HG03521 (cell line): Measurements from ENCODE around the gene PSMB11.

Experiments
- ATAC-seq: cut with Tn5 transposase; IDR thresholded peaks from one replicate; pipeline ENCODE4 v1.9.1; 2021; ENCODE audit warnings: mild to moderate bottlenecking, moderate library complexity; ENCODE audit not compliant: unreplicated experiment

PSMB11 gene

DNA sequence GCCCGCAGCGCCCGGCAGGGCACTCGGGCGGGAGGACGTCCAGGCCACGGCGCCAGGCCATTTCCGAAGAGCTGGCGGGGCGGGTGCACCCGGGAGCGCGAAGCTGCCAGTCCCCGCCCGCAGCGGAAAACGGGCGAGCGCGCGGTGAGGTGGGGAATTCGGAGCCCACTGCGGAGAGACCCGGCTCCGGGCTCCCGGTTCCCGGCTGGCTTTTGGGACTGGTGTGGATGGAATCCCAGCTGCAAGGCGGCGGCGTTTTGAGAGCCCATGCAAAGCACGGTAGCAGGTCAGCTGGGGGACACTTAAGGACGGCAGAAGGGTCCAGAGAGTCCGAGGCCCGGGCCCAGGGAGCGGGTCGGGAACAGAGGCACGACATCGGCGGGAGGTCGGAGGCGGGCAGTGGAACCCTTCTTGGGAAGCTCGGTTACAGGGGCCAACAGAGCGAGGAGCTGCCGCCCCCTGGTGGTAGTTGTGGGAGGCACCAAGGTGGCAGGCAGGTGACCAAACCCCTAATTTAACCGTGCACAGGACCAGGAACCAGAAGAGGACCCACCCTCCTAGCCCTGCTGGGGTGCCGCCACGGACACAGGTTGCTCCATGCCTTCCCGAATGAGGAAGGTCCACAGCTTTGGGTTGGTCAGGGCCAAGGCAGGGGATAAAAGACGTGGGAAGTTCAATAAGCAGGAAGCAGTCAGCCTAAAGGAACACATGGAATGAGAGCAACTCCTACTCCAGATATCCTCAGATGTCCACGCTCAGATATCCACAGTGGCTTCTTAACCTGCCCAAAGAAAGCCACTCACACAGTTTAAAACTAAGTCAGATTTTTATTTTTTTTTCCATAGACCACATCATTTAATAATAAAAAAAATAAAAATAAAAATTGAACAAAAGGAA is 16.0 kb downstream of the PSMB11 start:
- peak; percentile 50 for ATAC-seq

DNA sequence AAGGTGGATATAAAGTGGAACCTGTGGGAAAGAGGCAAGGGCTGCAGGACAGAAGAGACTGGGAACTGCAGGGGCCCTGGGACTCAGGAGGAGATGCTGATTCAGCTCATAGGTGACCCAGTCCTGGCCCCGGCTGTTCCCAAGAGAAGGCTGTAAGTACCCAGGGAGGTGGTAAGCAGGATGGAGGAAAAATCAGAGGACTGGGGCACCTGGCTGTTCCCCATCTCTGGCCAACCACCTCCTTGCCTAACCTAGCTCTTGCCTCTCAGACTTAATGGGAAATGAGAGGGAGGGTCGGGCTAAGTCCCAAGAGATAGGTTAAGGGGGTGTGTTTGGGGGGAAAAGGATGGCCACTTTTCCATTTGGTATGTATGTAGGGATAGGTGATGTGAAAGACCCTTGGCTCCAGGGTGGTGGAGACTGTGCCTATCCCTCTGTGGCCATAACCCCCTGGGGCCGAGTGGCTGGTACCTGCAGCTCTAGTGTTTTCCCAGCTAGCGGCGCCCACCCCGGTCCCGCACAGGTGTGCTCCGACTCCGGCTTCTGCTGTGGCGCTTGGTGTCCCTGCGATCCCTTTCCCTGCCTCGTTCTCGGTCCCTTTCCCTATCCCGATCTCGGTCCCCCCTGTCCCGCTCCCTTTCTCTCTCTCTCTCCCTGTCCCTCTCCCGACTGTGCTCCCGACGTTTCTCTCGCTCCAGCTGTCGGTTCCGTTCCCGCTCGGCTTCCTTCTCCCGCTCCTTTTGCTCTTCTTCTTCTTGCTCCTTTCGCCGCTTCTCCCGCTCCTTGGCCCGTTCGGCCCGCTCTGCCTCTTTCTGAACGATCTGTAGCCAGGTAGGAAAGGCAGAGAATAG is 16.9 kb downstream of the PSMB11 start:
- ATAC-seq, result no peak

DNA sequence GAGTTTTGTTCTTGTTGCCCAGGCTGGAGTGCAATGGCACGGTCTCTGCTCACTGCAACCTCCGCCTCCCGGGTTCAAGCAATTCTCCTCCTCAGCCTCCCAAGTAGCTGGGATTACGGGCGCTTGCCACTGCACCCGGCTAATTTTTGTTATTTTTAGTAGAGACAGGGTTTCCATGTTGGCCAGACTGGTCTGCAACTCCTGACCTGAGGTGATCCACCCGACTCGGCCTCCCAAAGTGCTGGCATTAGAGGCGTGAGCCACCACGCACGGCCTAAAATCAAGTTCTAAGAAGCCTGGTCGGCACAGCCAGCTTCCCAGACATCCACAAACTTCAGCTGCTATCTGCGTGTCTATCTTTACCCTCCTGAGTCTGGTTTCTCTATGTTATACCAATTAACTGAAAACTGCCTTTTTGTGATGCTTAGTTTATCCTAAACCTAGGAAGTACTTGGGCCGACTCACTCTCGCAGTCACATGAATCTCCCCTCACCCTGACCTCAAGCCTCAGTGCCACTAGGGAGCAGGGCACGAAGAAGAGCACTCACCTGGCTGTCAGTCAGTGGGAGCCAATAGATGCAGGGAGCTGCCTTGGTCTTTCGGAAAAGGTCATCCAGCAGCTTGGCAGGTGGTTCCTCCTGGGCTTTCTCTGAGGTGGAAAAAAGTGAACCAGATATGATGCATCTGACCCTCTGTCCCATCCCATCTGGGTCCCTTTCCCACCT is 18.7 kb downstream of the PSMB11 start:
- ATAC-seq, result no peak

GRCh38 chr14:23062002-23062401 is 20.0 kb downstream of the PSMB11 start:
- ATAC-seq, result no peak

DNA sequence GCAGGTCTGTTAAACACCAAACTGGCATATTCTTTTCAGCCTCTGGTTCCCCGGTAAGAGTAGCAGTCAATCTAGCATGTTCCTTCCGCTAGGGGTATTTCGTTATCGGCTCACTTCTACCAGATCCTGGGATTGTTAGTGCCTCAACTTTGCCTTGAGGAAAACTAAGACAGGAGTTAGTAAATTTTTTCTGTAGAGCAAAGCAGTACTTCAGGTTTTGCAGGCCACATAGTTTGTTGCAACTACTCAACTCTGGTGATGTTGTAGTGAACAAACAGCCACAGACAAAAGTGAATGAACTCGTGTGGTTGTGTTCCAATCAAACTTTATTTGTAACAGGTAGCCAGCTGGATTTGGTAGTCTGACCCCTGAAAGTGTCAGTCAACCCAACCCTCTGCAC is 21.6 kb downstream of the PSMB11 start:
- ATAC-seq, result no peak

DNA sequence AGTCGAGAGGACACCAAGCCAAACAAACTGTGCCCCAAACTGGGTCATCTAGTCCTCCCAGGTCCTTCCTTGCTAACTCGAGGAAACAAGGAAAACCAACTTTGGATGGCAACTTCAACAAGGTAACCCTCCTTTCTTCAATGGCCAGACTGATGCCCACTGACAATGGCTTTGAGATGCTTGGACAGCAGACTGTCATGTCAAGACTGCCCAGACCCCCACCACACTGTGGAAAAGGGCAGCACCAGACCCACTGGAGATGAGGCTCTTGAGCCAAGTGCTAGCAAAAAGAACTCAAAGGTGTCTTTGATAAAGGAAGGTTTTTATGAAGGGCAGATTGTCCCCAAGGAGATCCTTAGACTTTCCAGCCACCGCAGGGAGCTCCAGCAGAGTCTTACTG is 24.4 kb downstream of the PSMB11 start:
- ATAC-seq, result no peak

- ATAC-seq, result no peak
These were observed 25.1 kb downstream of the PSMB11 start for GRCh38 chr14:23066855-23067744.

DNA sequence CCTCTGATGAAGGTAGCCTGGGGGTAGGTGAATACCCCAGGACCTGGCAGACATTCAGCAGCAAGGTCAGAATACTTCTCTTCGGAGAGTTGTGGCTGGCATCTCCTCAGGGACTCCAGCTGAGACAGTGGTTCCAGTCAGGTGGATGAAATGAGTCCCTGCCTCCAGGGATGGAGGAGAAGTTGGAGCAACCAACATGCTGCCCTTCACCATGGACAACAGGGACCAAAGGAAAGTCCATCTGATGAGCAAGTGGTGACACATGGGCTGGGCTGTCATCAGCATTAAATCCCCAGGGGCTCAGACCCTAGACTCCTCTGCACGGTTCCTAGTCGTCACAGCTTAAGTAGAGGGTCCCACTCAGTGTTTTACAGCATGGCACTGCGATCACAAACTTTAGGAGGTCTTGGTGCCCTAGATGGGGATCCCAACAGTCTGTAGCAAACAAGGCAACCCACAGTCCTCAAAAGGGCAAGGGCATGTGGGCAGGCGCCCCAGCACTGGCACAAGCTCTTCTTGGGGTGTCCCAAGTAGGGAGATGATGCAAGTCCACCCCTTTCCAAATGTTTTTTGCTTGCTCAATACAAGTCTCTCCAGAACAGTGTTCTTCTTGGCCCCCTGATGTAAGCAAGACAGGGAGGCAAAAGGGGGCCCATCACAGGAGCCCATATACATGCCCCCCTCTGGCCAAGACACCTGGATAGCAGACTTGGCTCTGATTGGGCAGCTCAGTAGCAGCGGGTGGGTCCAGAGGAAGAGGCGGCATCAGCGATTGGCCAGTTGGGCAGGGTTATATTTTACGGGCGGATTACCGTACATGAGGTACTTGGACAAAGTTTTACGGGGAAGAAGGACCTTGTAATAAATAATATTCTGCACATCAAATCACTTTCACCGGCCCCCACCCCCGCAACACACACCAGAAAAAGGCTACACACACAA is 26.1 kb downstream of the PSMB11 start:
- ATAC-seq, result no peak

- ATAC-seq, result peak; percentile 62
These were observed 26.9 kb downstream of the PSMB11 start for GRCh38 chr14:23068789-23069412.

- no peak for ATAC-seq
These were observed 27.4 kb downstream of the PSMB11 start for GRCh38 chr14:23069413-23069806.

- no peak for ATAC-seq
These were observed 28.5 kb downstream of the PSMB11 start for GRCh38 chr14:23070262-23071129.

DNA sequence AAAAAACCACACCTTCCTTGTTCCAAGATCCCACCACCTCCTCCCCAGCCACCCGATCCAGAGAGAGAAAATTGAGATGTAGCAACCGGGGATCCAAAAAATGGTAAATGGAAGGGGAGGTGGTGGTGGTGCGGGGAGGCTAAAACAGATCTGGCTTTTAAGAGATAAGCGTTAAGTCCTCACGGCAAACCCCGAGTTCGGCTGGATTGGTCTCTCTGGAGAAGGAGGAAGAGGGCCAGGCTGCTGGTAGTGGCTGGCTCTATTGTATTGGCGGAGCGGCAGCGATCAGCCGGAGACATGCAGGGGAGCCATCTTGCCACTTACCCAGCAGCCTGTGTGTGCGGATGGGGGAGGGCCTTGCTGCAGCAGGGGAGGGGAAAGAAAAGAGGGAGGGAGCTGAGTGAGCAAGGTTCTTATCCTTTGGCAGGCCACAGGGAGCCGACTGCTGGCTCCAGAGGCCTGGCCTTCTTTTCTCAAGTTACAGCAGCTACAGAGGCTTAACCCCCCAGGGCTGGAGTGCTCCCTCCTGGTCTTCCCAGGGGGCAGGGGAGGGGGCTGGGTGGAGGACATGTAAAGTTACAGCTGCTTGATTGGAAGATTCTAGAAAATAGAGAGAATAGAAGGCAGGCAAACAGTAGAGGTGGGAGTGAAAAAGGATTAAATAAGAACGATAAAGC is 29.4 kb downstream of the PSMB11 start:
- peak; percentile 79 for ATAC-seq

DNA sequence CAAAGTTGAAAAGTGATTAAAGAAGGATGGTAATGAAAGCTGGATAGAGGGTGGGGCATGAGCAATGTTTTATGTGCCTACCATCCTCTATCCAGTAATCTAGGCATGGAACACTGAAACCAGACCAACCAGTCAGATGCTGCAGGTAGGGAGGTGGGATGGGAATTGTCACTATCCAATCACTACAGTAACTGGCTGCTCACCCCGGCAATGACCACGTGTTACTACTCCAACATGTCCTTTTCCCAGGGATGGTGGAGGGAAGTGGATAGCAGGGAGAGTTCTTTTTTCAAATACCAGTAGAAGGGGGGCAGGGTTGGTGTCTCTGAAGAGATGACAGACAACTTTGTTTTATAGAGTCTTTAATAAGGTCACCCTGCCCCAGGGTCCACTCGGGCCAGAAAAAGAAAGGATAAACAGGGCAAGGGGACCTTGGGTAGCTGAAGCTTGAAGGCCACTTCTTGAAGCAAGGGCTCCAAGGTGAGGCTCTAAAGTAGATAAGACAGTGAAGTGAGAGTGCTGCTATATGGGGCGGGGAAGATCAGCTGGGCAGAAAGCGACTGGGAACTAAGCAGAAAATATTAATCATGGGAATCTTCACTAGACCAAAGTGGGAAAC is 30.0 kb downstream of the PSMB11 start:
- ATAC-seq, result no peak

DNA sequence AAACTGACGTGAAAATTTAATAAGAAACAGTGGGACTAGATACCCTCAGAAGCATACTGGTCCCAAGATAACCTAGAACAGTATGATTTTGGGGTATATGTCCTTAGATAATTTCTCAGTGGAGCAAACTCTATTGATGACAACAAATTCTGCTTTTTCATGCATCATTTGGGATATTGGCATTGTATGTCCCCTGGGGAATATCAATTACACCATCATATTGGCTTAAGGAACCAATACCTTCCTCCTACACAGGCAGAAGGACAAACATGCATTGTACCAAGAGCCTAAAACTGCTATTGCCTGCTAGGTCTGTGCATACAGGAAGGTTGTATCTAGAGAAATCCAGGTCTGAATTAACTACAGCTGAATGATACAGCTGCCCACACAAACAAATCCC is 32.9 kb downstream of the PSMB11 start:
- ATAC-seq, result no peak

DNA sequence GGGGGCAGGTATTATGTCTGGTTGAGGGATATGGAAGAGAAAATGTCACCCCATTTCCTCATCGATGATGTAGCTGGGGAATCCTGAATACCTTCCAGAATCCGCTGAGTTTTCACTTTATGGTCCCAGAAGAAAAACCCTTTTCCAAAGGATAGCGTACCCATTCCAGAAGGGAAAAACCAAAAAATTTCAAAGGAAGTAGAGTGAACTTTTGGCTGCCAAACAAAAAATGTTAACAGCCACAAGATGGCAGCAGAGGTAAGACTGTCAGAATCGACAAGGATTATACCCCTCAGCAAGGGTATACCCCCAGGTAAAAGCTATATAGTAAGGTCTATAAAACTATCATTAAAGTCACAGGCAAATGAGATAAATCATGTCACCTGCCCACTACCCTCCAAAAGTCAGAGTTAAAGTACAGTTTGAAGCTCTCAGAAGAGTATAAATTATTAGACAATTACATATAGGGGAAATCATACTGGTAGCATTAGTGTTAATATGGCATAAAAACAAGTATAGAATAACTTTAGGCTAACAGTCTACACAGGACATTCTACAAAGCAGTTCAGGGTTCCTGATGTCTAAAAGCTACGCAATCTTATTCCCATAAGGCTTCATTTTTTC is 34.9 kb downstream of the PSMB11 start:
- no peak for ATAC-seq

- no peak for ATAC-seq
These were observed 36.0 kb downstream of the PSMB11 start for GRCh38 chr14:23077962-23078361.
